Progenitor cell of endocrine pancreas (in vitro differentiated cells): Measurements from ENCODE around the gene UBE2L5. TPM values are rescaled to one million over a fixed set of nuclear protein-coding genes. Genes with fewer than 3 reads are reported as not detected.

Source experiments
- DNase-seq: peaks from one replicate; pipeline ENCODE4 v3.0.0; 2021; ENCODE audit warnings: low spot score; ENCODE audit not compliant: unreplicated experiment
- H3K27ac Mint-ChIP-seq: 2 replicates; pipeline ENCODE4 v1.8.0; 2021; ENCODE audit warnings: mild to moderate bottlenecking, moderate library complexity, mixed read lengths
- H3K27me3 Mint-ChIP-seq: 2 replicates; pipeline ENCODE4 v1.8.0; 2021; ENCODE audit warnings: mixed read lengths
- H3K36me3 Mint-ChIP-seq: 2 replicates; pipeline ENCODE4 v1.8.0; 2022; ENCODE audit warnings: mixed read lengths; ENCODE audit not compliant: insufficient read depth
- H3K4me1 Mint-ChIP-seq: 2 replicates; pipeline ENCODE4 v1.8.0; 2021; ENCODE audit warnings: low read depth, mixed read lengths
- H3K4me3 Mint-ChIP-seq: 2 replicates; pipeline ENCODE4 v1.8.0; 2021; ENCODE audit warnings: low read depth, mild to moderate bottlenecking, moderate library complexity, mixed read lengths
- H3K9me3 Mint-ChIP-seq: 2 replicates; pipeline ENCODE4 v1.8.0; 2021; ENCODE audit warnings: low read depth, mixed read lengths
- total RNA-seq: library from RNA; stranded (reverse); gene quantifications from 2 replicates; pipeline ENCODE4 v1.2.1, GENCODE V29; 2021
- TF ChIP-seq, protein P1 (sequence below): fragments of 200-600 bp; sonication (generic); IDR thresholded peaks from one replicate; pipeline ENCODE4 v1.5.0; 2021; ENCODE audit warnings: antibody characterized with exemption, mild to moderate bottlenecking; ENCODE audit not compliant: unreplicated experiment

The UBE2L5 gene
- total RNA-seq, 1 donor from 2014 or later = not detected

GRCh38 chr13:30408319-30409101 is 13.8 kb upstream of the UBE2L5 start:
- TF ChIP-seq, protein P1, sequence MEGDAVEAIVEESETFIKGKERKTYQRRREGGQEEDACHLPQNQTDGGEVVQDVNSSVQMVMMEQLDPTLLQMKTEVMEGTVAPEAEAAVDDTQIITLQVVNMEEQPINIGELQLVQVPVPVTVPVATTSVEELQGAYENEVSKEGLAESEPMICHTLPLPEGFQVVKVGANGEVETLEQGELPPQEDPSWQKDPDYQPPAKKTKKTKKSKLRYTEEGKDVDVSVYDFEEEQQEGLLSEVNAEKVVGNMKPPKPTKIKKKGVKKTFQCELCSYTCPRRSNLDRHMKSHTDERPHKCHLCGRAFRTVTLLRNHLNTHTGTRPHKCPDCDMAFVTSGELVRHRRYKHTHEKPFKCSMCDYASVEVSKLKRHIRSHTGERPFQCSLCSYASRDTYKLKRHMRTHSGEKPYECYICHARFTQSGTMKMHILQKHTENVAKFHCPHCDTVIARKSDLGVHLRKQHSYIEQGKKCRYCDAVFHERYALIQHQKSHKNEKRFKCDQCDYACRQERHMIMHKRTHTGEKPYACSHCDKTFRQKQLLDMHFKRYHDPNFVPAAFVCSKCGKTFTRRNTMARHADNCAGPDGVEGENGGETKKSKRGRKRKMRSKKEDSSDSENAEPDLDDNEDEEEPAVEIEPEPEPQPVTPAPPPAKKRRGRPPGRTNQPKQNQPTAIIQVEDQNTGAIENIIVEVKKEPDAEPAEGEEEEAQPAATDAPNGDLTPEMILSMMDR = peak; percentile 74
- peaks cover 9% of the 10 kb centered on the region for H3K4me1 Mint-ChIP-seq
- H3K9me3 Mint-ChIP-seq = no peaks in the 10 kb centered on the region
- H3K27ac Mint-ChIP-seq = peak overlapping the region; percentile 84
- H3K4me3 Mint-ChIP-seq = peak overlapping the region; percentile 70
- DNase-seq = peak; percentile 94
- peaks cover 48% of the 10 kb centered on the region for H3K27me3 Mint-ChIP-seq
- H3K36me3 Mint-ChIP-seq = no peaks in the 10 kb centered on the region

GRCh38 chr13:30409886-30410704 is 12.2 kb upstream of the UBE2L5 start:
- Mint-ChIP-seq H3K36me3 (no peaks in the 10 kb centered on the region), H3K27ac (no peak overlapping the region), H3K4me1 (no peaks in the 10 kb centered on the region), H3K9me3 (no peaks in the 10 kb centered on the region), H3K27me3 (peaks cover 48% of the 10 kb centered on the region), H3K4me3 (no peak overlapping the region)
- TF ChIP-seq, protein P1 = no peak
- DNase-seq = no peak

GRCh38 chr13:30410705-30411125 is 11.6 kb upstream of the UBE2L5 start:
- Mint-ChIP-seq H3K4me1 (no peaks in the 10 kb centered on the region), H3K36me3 (no peaks in the 10 kb centered on the region), H3K27me3 (peaks cover 49% of the 10 kb centered on the region), H3K4me3 (no peak overlapping the region), H3K27ac (no peak overlapping the region), H3K9me3 (no peaks in the 10 kb centered on the region)
- no peak for DNase-seq
- TF ChIP-seq, protein P1 = no peak

DNA sequence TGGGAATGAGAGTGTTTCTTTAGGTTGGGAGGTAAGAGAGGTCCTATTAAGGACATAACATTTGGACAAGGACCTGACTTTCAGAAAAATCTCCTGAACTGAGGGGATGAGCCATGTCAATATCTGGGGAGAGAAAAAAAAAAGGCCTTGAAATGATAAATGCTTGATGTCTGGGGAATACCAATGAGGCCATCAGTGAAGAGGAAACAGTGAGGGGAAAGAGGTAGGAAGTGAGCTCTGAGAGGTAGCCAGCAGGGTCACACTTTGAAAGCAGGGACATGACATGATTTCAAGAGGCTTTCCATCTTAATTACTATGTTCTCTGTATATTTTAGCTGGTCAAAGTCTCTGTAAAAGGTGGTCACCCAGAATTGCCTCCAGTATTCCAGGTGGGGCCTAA is 9.9 kb upstream of the UBE2L5 start:
- H3K27ac Mint-ChIP-seq = no peak overlapping the region
- no peak overlapping the region for H3K4me3 Mint-ChIP-seq
- H3K36me3 Mint-ChIP-seq = no peaks in the 10 kb centered on the region
- H3K27me3 Mint-ChIP-seq = peaks cover 34% of the 10 kb centered on the region
- H3K9me3 Mint-ChIP-seq = no peaks in the 10 kb centered on the region
- DNase-seq = no peak
- H3K4me1 Mint-ChIP-seq = no peaks in the 10 kb centered on the region
- TF ChIP-seq, protein P1 = no peak

DNA sequence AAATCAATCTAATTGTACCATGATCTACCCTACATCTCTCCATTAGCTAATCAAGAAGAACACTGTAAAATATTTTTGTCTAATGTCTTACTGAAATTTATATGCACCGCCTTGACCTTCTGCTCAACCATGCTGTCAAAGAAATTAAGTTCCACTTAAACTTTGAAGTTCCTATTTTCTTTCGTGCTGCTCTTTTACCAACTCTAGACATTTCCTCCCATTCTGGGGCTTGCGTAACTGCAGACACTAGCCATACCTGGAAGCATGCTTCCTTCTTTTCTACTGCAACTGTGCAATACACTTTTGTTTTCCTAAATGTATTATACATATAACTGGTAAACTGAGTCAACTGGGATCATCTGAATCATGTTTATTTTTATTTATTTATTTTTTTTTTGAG is 8.5 kb upstream of the UBE2L5 start:
- H3K36me3 Mint-ChIP-seq = no peaks in the 10 kb centered on the region
- H3K27ac Mint-ChIP-seq = no peak overlapping the region
- peaks cover 2% of the 10 kb centered on the region for H3K4me1 Mint-ChIP-seq
- DNase-seq = no peak
- TF ChIP-seq, protein P1 = no peak
- H3K9me3 Mint-ChIP-seq = no peaks in the 10 kb centered on the region
- no peak overlapping the region for H3K4me3 Mint-ChIP-seq
- peaks cover 40% of the 10 kb centered on the region for H3K27me3 Mint-ChIP-seq
